Calu3 (cell line): ENCODE data around the gene CBFA2T3. TPM values are rescaled to one million over a fixed set of nuclear protein-coding genes. Genes with fewer than 3 reads are reported as not detected.

ENCODE experiments used
- BruUV-seq: library from RNA; stranded (reverse); fragments of 400-500 nt; replicated peaks from 2 replicates; lab custom pipeline; 2021; lab: Mats Ljungman, UMichigan
- CTCF ChIA-PET: fragments of 300-600 bp; sonication (Branson Sonifier 250); formaldehyde crosslinking; loops from one replicate; lab custom pipeline; 2022; ENCODE audit warnings: antibody characterized with exemption; lab: Charles Lee
- DNase-seq: peaks from one replicate; pipeline ENCODE4 v3.0.0; 2022
- H3K27ac Mint-ChIP-seq: one replicate; pipeline ENCODE4 v1.8.0; 2022; ENCODE audit warnings: mixed read lengths; ENCODE audit not compliant: unreplicated experiment
- H3K27me3 Mint-ChIP-seq: one replicate; pipeline ENCODE4 v1.8.0; 2022; ENCODE audit warnings: mixed read lengths; ENCODE audit not compliant: unreplicated experiment
- H3K36me3 Mint-ChIP-seq: one replicate; pipeline ENCODE4 v1.8.0; 2022; ENCODE audit warnings: mild to moderate bottlenecking, moderate library complexity, mixed read lengths; ENCODE audit not compliant: insufficient read depth, unreplicated experiment
- H3K4me1 Mint-ChIP-seq: one replicate; pipeline ENCODE4 v1.8.0; 2022; ENCODE audit warnings: mild to moderate bottlenecking, low read depth, mixed read lengths; ENCODE audit not compliant: unreplicated experiment
- H3K4me3 Mint-ChIP-seq: one replicate; pipeline ENCODE4 v1.8.0; 2022; ENCODE audit warnings: mild to moderate bottlenecking, low read depth, moderate library complexity, mixed read lengths; ENCODE audit not compliant: unreplicated experiment
- H3K9me3 Mint-ChIP-seq: one replicate; pipeline ENCODE4 v1.8.0; 2022; ENCODE audit warnings: low read depth, mixed read lengths; ENCODE audit not compliant: unreplicated experiment
- intact Hi-C: fragments of 100-400 bp; cut with micrococcal nuclease; formaldehyde crosslinking; loops from one replicate; pipeline ENCODE4 v1.10.0; 2022; ENCODE audit not compliant: unreplicated experiment
- total RNA-seq: library from RNA; stranded (reverse); gene quantifications from 2 replicates; pipeline ENCODE4 v1.2.3, GENCODE V29; 2022
- TF ChIP-seq, protein P1 (sequence below): fragments of 200-600 bp; IDR thresholded peaks from one replicate; pipeline ENCODE4 v1.8.0; 2022; ENCODE audit warnings: antibody characterized with exemption; ENCODE audit not compliant: unreplicated experiment

Gene CBFA2T3
- total RNA-seq, 1 experiment from 2014 or later = not detected

DNA sequence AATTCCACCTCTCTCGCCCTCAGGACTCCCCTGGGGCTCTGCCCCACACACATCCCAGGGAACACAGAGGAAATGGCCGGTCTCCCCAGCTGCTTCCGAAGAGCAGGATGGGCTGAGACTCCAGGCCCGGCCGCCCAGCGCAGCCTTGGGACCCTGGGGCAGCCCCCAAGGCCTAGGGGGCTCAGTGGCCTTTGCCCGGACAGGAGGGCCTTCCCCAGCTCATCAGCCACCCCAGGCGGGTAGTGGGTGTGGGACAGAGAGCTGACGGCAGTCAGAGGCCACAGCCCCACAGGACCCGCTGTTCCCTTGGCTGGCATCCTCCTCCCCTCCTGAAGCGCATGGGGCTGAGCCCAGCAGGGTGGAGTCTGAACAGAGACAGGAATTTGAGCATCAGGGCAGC is 6.2 kb upstream of the CBFA2T3 start:
- DNase-seq = no peak
- no peaks in the 10 kb centered on the region for H3K9me3 Mint-ChIP-seq
- no peak overlapping the region for H3K27ac Mint-ChIP-seq
- H3K4me3 Mint-ChIP-seq = no peak overlapping the region
- peaks cover 100% of the 10 kb centered on the region for H3K27me3 Mint-ChIP-seq
- intact Hi-C loops = no loop called here
- H3K4me1 Mint-ChIP-seq = no peaks in the 10 kb centered on the region
- no TSS peak for BruUV-seq
- TF ChIP-seq, protein P1, sequence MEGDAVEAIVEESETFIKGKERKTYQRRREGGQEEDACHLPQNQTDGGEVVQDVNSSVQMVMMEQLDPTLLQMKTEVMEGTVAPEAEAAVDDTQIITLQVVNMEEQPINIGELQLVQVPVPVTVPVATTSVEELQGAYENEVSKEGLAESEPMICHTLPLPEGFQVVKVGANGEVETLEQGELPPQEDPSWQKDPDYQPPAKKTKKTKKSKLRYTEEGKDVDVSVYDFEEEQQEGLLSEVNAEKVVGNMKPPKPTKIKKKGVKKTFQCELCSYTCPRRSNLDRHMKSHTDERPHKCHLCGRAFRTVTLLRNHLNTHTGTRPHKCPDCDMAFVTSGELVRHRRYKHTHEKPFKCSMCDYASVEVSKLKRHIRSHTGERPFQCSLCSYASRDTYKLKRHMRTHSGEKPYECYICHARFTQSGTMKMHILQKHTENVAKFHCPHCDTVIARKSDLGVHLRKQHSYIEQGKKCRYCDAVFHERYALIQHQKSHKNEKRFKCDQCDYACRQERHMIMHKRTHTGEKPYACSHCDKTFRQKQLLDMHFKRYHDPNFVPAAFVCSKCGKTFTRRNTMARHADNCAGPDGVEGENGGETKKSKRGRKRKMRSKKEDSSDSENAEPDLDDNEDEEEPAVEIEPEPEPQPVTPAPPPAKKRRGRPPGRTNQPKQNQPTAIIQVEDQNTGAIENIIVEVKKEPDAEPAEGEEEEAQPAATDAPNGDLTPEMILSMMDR = no peak
- peaks cover 4% of the 10 kb centered on the region for H3K36me3 Mint-ChIP-seq
- CTCF ChIA-PET = no interaction called here

DNA sequence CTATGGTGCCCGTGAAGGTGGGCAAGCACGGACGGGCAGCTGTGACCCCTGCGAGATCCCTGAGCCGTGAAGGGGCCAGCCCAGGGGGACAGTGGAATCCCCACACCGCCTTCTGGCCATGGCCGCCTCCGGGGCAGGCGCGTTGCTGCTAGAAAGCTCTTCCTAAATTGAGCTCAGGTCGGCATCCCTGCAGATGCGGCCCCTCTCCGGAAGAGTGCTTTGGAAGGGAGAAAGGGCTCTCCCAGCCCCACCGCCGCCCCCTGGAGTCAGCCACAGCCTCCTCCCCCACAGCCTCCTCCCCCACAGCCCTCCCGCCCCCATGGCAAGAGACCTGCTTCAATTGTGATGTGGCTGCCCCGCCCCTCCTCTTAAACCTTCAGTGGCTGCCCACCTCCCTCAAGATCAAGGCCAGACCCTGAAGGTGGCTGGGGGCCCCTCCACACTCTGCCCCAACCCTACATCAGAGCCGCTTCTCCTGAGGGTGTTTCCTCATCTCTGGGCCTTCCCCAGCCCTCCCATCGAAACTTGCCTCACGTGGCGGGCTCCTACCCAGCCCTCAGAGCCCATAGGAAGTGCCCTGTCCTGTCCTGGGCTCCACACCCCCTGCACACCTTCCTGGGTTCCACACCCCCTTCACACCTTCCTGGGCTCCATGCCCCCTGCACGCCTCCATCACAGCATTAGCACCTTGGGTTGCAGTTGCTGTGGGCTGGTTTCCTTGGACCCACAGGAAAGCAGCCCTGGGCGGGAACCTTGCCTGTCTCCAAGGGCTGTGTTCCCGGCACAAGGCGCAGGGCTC is 5.5 kb upstream of the CBFA2T3 start:
- Mint-ChIP-seq H3K27ac (no peak overlapping the region), H3K27me3 (peaks cover 99% of the 10 kb centered on the region), H3K36me3 (peaks cover 4% of the 10 kb centered on the region), H3K4me3 (no peak overlapping the region), H3K4me1 (peaks cover 2% of the 10 kb centered on the region), H3K9me3 (no peaks in the 10 kb centered on the region)
- intact Hi-C loops = no loop called here
- DNase-seq = no peak
- TF ChIP-seq, protein P1 = no peak
- CTCF ChIA-PET = no interaction called here
- BruUV-seq = no TSS peak

DNA sequence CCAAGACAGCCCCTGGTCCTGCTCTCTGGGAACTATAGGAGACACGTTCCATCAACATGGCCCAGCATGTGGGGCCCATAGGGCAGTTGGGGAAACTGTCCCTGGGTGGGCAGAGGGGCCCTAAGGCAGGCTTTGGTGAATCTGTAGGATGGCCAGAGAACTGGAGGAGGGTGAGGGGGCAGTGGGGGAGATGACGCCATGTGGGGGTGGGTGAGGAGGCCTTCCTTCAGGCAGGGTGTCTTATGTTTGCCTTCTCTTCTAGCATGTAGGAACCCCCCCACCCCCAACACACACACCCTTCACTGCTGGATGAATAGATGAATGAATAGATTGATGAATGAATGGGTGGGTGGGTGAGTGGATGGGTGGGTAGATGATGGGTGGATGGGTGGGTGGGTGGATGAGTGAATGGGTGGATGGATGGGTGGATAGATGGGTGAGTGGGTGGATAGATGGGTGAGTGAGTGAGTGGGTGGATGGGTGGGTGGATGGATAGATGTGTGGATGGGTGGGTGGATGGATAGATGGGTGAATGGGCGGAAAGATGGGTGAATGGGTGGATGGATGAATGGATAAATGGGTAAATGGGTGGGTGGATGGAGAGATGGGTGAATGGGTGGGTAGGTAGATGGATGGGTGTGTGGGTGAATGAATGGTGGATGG is 2.5 kb upstream of the CBFA2T3 start:
- intact Hi-C loops = no loop called here
- H3K27ac Mint-ChIP-seq = no peak overlapping the region
- H3K36me3 Mint-ChIP-seq = peaks cover 4% of the 10 kb centered on the region
- H3K4me3 Mint-ChIP-seq = no peak overlapping the region
- CTCF ChIA-PET = no interaction called here
- no peaks in the 10 kb centered on the region for H3K9me3 Mint-ChIP-seq
- peaks cover 99% of the 10 kb centered on the region for H3K27me3 Mint-ChIP-seq
- DNase-seq = no peak
- TF ChIP-seq, protein P1 = no peak
- H3K4me1 Mint-ChIP-seq = peaks cover 9% of the 10 kb centered on the region
- BruUV-seq = no TSS peak

DNA sequence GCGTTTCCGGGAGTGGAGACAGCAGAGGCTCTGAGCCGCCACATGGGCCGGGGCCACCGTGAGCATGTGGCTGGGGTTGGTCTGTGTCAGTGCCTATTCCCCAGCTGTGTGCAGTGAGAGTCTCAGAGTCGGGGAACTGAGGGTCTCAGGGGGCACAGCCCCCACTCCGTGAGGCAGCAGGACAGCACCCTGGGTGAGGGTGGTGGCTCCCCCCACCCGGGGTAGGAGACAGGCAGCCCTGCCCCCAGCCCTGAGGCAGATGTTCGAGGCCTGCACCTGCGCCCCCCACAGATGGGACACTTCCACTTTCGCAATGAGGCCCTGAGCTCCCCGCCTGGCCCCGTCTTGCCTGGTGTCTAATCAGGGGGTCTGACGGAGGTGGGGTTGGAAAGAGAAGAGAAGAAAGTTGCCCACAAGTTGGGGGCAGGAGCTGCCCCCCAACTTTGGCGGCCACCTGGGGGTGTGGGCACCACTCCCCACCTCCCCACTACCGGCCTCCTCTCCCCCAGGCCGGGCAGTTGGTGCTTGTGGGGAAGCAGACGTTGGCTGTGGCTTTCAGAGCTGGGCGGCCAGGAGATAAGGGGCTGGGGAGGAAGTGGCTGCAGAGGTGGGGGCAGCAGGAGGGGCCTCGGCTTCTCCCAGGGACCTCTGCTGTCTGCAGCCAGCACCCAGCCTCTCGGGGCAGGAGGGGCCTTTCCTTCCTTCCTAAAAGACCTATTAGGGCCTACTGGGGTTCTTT is 1.8 kb upstream of the CBFA2T3 start:
- Mint-ChIP-seq H3K27me3 (peaks cover 99% of the 10 kb centered on the region), H3K27ac (no peak overlapping the region), H3K36me3 (peaks cover 7% of the 10 kb centered on the region), H3K4me1 (peaks cover 9% of the 10 kb centered on the region), H3K9me3 (no peaks in the 10 kb centered on the region), H3K4me3 (no peak overlapping the region)
- intact Hi-C loops = no loop called here
- DNase-seq = no peak
- CTCF ChIA-PET = no interaction called here
- TF ChIP-seq, protein P1 = no peak
- BruUV-seq = no TSS peak
